Measurements from ENCODE around the gene BICC1. TPM values are rescaled to one million over a fixed set of nuclear protein-coding genes. Genes with fewer than 3 reads are reported as not detected.

BICC1 gene
- total RNA-seq, 1 experiment from 2014 or later, result 0.67 TPM

GRCh38 chr10:58870070-58870469 lies 357.4 kb downstream of the BICC1 start:
- no peak for ATAC-seq
- DNase-seq (ENCODE audit: low read depth, low spot score), result no peak
- TF ChIP-seq SIN3A (IDR thresholded peaks at IDR 0.05; ENCODE audit: borderline replicate concordance, insufficient read depth, low read depth, low read length), result no peak
- TF ChIP-seq REST (IDR thresholded peaks at IDR 0.05; ENCODE audit: insufficient read depth in 1 of 2, low read depth in 2 of 2, low read length in 1 of 2), result no peak
- TF ChIP-seq TCF7L2 (IDR thresholded peaks at IDR 0.05; ENCODE audit: low read depth, low read length), result no peak
- TF ChIP-seq POLR2AphosphoS5 (IDR thresholded peaks at IDR 0.05; ENCODE audit: low read depth, low read length), result no peak
- TF ChIP-seq CTCF (IDR thresholded peaks at IDR 0.05), result no peak
- Histone ChIP-seq H3K4me1 (ENCODE audit: control insufficient read depth, insufficient read depth, low read length) (no peaks in the 10 kb centered on the region), H3K9me3 (ENCODE audit: control insufficient read depth, insufficient read depth, low read depth, low read length) (no peaks in the 10 kb centered on the region), H3K4me3 (ENCODE audit: low read depth in 2 of 2, low read length in 2 of 2) (no peak overlapping the region), H3K27ac (ENCODE audit: low read length) (no peak overlapping the region), H3K27me3 (ENCODE audit: control insufficient read depth, insufficient read depth, low read length) (no peaks in the 10 kb centered on the region), H3K36me3 (ENCODE audit: control insufficient read depth, insufficient read depth, low read length) (no peaks in the 10 kb centered on the region)
- in situ Hi-C loops (cut with HindIII; ENCODE audit: low pct_unique_long_range_greater_than_20kb, low sequenced_read_pairs) (no loop called here), intact Hi-C loops (cut with micrococcal nuclease; ENCODE audit: unreplicated experiment) (no loop called here)
- CTCF ChIA-PET, result no interaction called here
- POLR2A ChIA-PET, result no interaction called here
- no TSS peak for BruUV-seq (replicated peaks)

GRCh38 chr10:58873161-58873560 lies 360.5 kb downstream of the BICC1 start:
- in situ Hi-C loops (cut with HindIII; ENCODE audit: low pct_unique_long_range_greater_than_20kb, low sequenced_read_pairs) (no loop called here), intact Hi-C loops (cut with micrococcal nuclease; ENCODE audit: unreplicated experiment) (no loop called here)
- CTCF ChIA-PET, result no interaction called here
- Histone ChIP-seq H3K4me3 (ENCODE audit: low read depth in 2 of 2, low read length in 2 of 2) (no peak overlapping the region), H3K4me1 (ENCODE audit: control insufficient read depth, insufficient read depth, low read length) (no peaks in the 10 kb centered on the region), H3K36me3 (ENCODE audit: control insufficient read depth, insufficient read depth, low read length) (no peaks in the 10 kb centered on the region), H3K27me3 (ENCODE audit: control insufficient read depth, insufficient read depth, low read length) (no peaks in the 10 kb centered on the region), H3K27ac (ENCODE audit: low read length) (no peak overlapping the region), H3K9me3 (ENCODE audit: control insufficient read depth, insufficient read depth, low read depth, low read length) (no peaks in the 10 kb centered on the region)
- DNase-seq (ENCODE audit: low read depth, low spot score) (no peak), ATAC-seq (no peak)
- BruUV-seq (replicated peaks), result no TSS peak
- POLR2A ChIA-PET, result no interaction called here
- TF ChIP-seq REST (IDR thresholded peaks at IDR 0.05; ENCODE audit: insufficient read depth in 1 of 2, low read depth in 2 of 2, low read length in 1 of 2) (no peak), POLR2AphosphoS5 (IDR thresholded peaks at IDR 0.05; ENCODE audit: low read depth, low read length) (no peak), CTCF (IDR thresholded peaks at IDR 0.05) (no peak), TCF7L2 (IDR thresholded peaks at IDR 0.05; ENCODE audit: low read depth, low read length) (no peak), SIN3A (IDR thresholded peaks at IDR 0.05; ENCODE audit: borderline replicate concordance, insufficient read depth, low read depth, low read length) (no peak)

Other genes with a start within 250 kb of the BICC1 start
- gene IPMK, start 245.0 kb upstream of the BICC1 start, total RNA-seq (2021; ENCODE audit: unreplicated experiment), result 9.3 TPM
- 64.1 TPM for gene CISD1, start 243.7 kb upstream of the BICC1 start, total RNA-seq (2021; ENCODE audit: unreplicated experiment)
- 21.0 TPM for gene UBE2D1, start 177.9 kb upstream of the BICC1 start, total RNA-seq (2021; ENCODE audit: unreplicated experiment)
- gene TFAM, start 127.5 kb upstream of the BICC1 start, total RNA-seq (2021; ENCODE audit: unreplicated experiment), result 78.2 TPM